Coronary artery (tissue), 2 donors: Measurements from ENCODE around the gene GIN1.

Experiments
- DNase-seq: peaks from one replicate; pipeline ENCODE4 v3.0.0-alpha.2; 2017; ENCODE audit warnings: low spot score
- H3K27ac ChIP-seq, 2 donors: fragments of 200-600 bp; sonication (generic); one replicate each; pipeline ENCODE4 v1.5.1; 2016 to 2019
- H3K4me3 ChIP-seq: fragments of 200-600 bp; sonication (generic); 2 replicates; pipeline ENCODE4 v1.5.1; 2016; ENCODE audit warnings: mild to moderate bottlenecking, moderate library complexity
- TF ChIP-seq, protein P1 (sequence below): fragments of 200-600 bp; sonication (generic); IDR thresholded peaks from one replicate; pipeline ENCODE4 v1.5.1; 2019; ENCODE audit warnings: antibody characterized with exemption

GIN1 gene

DNA sequence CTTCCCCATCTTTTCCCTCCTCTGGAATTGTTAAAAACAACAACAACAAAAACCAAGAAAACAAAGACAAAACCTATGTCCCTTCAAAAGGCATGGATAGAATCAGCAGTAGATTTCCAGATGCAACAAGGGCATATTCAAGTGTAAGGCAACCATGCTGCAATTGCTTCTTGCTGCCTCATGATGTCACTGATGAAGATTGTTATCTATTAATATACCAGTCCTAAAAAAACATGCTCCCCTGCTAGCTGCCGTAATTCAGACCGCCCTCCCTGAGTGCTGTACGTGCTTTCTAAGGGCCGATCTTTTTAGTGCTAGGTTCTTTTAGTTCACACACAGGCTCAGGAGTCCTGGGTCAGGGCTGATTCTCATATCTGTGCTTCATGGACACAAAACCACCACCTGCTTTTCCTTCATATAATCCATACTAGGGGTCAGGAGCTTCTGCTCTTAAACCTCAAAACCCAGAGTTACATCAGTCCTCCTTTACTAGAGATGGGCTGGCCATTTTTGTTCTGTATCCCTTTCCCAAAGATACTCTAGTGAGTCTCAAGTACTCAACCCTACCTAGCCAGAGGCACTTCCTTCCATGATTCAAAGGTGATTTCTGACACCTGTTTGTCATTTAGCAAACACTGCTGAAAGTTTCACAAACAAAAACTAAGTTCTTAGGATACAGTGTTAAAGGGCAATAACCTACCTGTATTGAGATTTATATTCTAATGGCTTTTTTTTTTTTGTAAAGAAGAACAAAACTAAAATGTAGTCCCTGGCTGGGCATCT lies 82.1 kb downstream of the GIN1 start:
- Histone ChIP-seq H3K27ac (no peak overlapping the region), H3K4me3 (no peak overlapping the region)
- TF ChIP-seq, protein P1, sequence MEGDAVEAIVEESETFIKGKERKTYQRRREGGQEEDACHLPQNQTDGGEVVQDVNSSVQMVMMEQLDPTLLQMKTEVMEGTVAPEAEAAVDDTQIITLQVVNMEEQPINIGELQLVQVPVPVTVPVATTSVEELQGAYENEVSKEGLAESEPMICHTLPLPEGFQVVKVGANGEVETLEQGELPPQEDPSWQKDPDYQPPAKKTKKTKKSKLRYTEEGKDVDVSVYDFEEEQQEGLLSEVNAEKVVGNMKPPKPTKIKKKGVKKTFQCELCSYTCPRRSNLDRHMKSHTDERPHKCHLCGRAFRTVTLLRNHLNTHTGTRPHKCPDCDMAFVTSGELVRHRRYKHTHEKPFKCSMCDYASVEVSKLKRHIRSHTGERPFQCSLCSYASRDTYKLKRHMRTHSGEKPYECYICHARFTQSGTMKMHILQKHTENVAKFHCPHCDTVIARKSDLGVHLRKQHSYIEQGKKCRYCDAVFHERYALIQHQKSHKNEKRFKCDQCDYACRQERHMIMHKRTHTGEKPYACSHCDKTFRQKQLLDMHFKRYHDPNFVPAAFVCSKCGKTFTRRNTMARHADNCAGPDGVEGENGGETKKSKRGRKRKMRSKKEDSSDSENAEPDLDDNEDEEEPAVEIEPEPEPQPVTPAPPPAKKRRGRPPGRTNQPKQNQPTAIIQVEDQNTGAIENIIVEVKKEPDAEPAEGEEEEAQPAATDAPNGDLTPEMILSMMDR, result no peak
- no peak for DNase-seq

DNA sequence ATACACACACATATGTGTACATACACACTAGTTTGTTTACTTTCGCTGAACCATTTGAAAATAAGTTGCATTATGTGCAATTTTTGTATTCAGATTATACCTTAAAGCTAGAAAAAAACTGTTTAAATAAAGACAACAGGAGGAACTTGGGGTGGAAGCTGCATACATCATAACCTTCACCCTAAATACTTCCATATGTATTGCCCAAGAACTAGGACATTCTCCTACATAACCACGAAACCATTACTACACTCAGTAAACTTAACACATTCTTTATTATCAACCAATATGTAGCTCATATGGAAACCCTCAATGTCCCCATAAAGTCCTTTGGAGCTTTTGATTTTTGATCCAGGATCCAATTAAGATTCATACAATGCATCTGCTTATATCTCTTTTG lies 83.3 kb downstream of the GIN1 start:
- TF ChIP-seq, protein P1, result no peak
- H3K4me3 ChIP-seq, result no peak overlapping the region

More for the DNA sequence above, 83.3 kb downstream of the GIN1 start:
- DNase-seq, result no peak
- H3K27ac ChIP-seq, result no peak overlapping the region
